HCT116 (cell line): ENCODE measurements around the gene EVC2.

Experiments used
- EZH2 ChIP-seq: fragments of 200-600 bp; sonication (generic); IDR thresholded peaks from 2 replicates; pipeline ENCODE4 v1.6.1; 2017; ENCODE audit warnings: antibody characterized with exemption, mixed run types
- EZH2phosphoT487 ChIP-seq: fragments of 200-600 bp; IDR thresholded peaks from 2 replicates; pipeline ENCODE4 v1.6.1; 2018; ENCODE audit warnings: antibody characterized with exemption, borderline replicate concordance
- POLR2A ChIP-seq: IDR thresholded peaks from 2 replicates; pipeline ENCODE4 v1.7.0; 2011; ENCODE audit warnings: borderline replicate concordance; ENCODE audit not compliant: insufficient read depth, insufficient read length; ENCODE audit errors: extremely low read depth
- POLR2AphosphoS5 ChIP-seq: IDR thresholded peaks from 2 replicates; pipeline ENCODE4 v1.6.1; 2011; ENCODE audit warnings: mild to moderate bottlenecking, low read depth, low read length, moderate library complexity
- TF ChIP-seq, protein P1 (sequence below), 3 experiments: fragments of 200-600 bp in 1 of 3; sonication (generic) in 1 of 3; IDR thresholded peaks in 2 of 3; conservative IDR thresholded peaks in 1 of 3; 2 replicates each; pipeline ENCODE4 v1.5.1; 2012 to 2017; ENCODE audit warnings: low read depth in 2 of 3, low read length in 2 of 3, antibody characterized with exemption in 1 of 3, borderline replicate concordance in 1 of 3, control low read depth in 1 of 3, mild to moderate bottlenecking in 1 of 3, mixed read lengths in 1 of 3, mixed run types in 1 of 3, moderate library complexity in 1 of 3; ENCODE audit not compliant: insufficient read depth in 1 of 3
- TF ChIP-seq, protein P2 (sequence below): IDR thresholded peaks from 2 replicates; pipeline ENCODE4 v1.6.1; 2012

DNA sequence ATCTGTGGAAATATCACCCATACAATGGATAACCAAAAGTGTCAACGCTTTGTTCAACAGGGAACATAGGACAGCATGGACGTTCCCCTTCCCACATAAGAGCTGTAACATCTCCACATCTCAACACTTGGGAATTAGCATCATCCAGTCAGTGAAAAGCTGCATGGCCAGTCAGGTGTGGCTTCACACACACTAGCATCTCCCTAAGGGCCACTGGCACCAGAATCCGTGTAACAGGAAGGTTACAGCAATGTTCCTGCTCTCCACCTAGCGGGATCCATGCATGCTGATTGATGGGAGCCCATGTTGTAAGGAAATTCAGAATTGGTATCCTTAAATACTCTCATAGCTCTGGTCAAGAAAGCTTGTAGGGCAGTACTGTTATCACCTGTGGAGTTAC is 78.8 kb downstream of the EVC2 start:
- TF ChIP-seq EZH2 (no peak), EZH2phosphoT487 (no peak), POLR2AphosphoS5 (no peak), POLR2A (no peak)
- TF ChIP-seq, protein P1, sequence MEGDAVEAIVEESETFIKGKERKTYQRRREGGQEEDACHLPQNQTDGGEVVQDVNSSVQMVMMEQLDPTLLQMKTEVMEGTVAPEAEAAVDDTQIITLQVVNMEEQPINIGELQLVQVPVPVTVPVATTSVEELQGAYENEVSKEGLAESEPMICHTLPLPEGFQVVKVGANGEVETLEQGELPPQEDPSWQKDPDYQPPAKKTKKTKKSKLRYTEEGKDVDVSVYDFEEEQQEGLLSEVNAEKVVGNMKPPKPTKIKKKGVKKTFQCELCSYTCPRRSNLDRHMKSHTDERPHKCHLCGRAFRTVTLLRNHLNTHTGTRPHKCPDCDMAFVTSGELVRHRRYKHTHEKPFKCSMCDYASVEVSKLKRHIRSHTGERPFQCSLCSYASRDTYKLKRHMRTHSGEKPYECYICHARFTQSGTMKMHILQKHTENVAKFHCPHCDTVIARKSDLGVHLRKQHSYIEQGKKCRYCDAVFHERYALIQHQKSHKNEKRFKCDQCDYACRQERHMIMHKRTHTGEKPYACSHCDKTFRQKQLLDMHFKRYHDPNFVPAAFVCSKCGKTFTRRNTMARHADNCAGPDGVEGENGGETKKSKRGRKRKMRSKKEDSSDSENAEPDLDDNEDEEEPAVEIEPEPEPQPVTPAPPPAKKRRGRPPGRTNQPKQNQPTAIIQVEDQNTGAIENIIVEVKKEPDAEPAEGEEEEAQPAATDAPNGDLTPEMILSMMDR (IDR thresholded peaks at IDR 0.05 in 2 of 3, conservative IDR thresholded peaks at IDR 0.05 in 1 of 3; ENCODE audit: borderline replicate concordance in 1 of 3, insufficient read depth in 1 of 3, low read depth in 2 of 3, low read length in 2 of 3), result no peak
- TF ChIP-seq, protein P2, sequence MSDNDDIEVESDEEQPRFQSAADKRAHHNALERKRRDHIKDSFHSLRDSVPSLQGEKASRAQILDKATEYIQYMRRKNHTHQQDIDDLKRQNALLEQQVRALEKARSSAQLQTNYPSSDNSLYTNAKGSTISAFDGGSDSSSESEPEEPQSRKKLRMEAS, result no peak
